ENCODE data around the gene ATXN1. TPM values are rescaled to one million over a fixed set of nuclear protein-coding genes. Genes with fewer than 3 reads are reported as not detected.

Gene ATXN1
- total RNA-seq, 1 experiment from 2014 or later = 27.0 TPM

GRCh38 chr6:16370943-16371342, 390.3 kb downstream of the ATXN1 start:
- Histone ChIP-seq H3K4me2 (ENCODE audit: low read length) (no peak overlapping the region), H3K27ac (ENCODE audit: low read length) (no peak overlapping the region), H3K4me1 (ENCODE audit: insufficient read depth, low read length) (no peaks in the 10 kb centered on the region), H3K9me3 (ENCODE audit: low read length) (no peaks in the 10 kb centered on the region), H3K79me2 (ENCODE audit: low read length) (no peaks in the 10 kb centered on the region), H3K36me3 (ENCODE audit: low read depth, low read length) (no peaks in the 10 kb centered on the region), H2AFZ (ENCODE audit: low read length) (no peak overlapping the region), H3K4me3 (ENCODE audit: low read length) (no peak overlapping the region), H3K9me2 (replicated peaks; ENCODE audit: low read length) (no peaks in the 10 kb centered on the region), H4K20me1 (ENCODE audit: low read length) (no peaks in the 10 kb centered on the region), H3F3A (ENCODE audit: low read length, unreplicated experiment) (no peaks in the 10 kb centered on the region), H3K27me3 (ENCODE audit: low read length) (no peaks in the 10 kb centered on the region), H3K9ac (ENCODE audit: low read length) (no peak overlapping the region)
- ATAC-seq (no peak), DNase-seq (no peak)
- BruUV-seq (replicated peaks) = no TSS peak
- ChIA-PET POLR2A (ENCODE audit: unreplicated experiment) (no interaction called here), CTCF (no interaction called here)
- intact Hi-C loops (cut with micrococcal nuclease) = no loop called here
- TF ChIP-seq CTCF (conservative IDR thresholded peaks at IDR 0.05; ENCODE audit: low read depth, low read length) (no peak), EZH2phosphoT487 (IDR thresholded peaks at IDR 0.05; ENCODE audit: borderline replicate concordance, low read length) (no peak), EZH2 (IDR thresholded peaks at IDR 0.05; ENCODE audit: low read length, unreplicated experiment) (no peak)

GRCh38 chr6:16369989-16370388, 391.3 kb downstream of the ATXN1 start:
- DNase-seq = no peak
- POLR2A ChIA-PET (ENCODE audit: unreplicated experiment) = no interaction called here
- H3K9me3 ChIP-seq (ENCODE audit: low read length) = no peaks in the 10 kb centered on the region
- no peak overlapping the region for H3K9ac ChIP-seq (ENCODE audit: low read length)
- H4K20me1 ChIP-seq (ENCODE audit: low read length) = no peaks in the 10 kb centered on the region
- H3K4me1 ChIP-seq (ENCODE audit: insufficient read depth, low read length) = no peaks in the 10 kb centered on the region
- no peak overlapping the region for H3K4me2 ChIP-seq (ENCODE audit: low read length)
- H3K9me2 ChIP-seq (replicated peaks; ENCODE audit: low read length) = no peaks in the 10 kb centered on the region
- no peaks in the 10 kb centered on the region for H3K36me3 ChIP-seq (ENCODE audit: low read depth, low read length)
- TF ChIP-seq EZH2 (IDR thresholded peaks at IDR 0.05; ENCODE audit: low read length, unreplicated experiment) (no peak), EZH2phosphoT487 (IDR thresholded peaks at IDR 0.05; ENCODE audit: borderline replicate concordance, low read length) (no peak), CTCF (conservative IDR thresholded peaks at IDR 0.05; ENCODE audit: low read depth, low read length) (no peak)
- intact Hi-C loops (cut with micrococcal nuclease) = no loop called here
- no TSS peak for BruUV-seq (replicated peaks)
- no peak overlapping the region for H3K4me3 ChIP-seq (ENCODE audit: low read length)
- no peak overlapping the region for H2AFZ ChIP-seq (ENCODE audit: low read length)
- no peaks in the 10 kb centered on the region for H3F3A ChIP-seq (ENCODE audit: low read length, unreplicated experiment)
- CTCF ChIA-PET = no interaction called here
- ATAC-seq = no peak
- H3K79me2 ChIP-seq (ENCODE audit: low read length) = no peaks in the 10 kb centered on the region
- H3K27ac ChIP-seq (ENCODE audit: low read length) = no peak overlapping the region
- no peaks in the 10 kb centered on the region for H3K27me3 ChIP-seq (ENCODE audit: low read length)

GRCh38 chr6:16369140-16369745, 392.0 kb downstream of the ATXN1 start:
- no TSS peak for BruUV-seq (replicated peaks)
- TF ChIP-seq EZH2 (IDR thresholded peaks at IDR 0.05; ENCODE audit: low read length, unreplicated experiment) (no peak), CTCF (conservative IDR thresholded peaks at IDR 0.05; ENCODE audit: low read depth, low read length) (no peak), EZH2phosphoT487 (IDR thresholded peaks at IDR 0.05; ENCODE audit: borderline replicate concordance, low read length) (no peak)
- no peaks in the 10 kb centered on the region for H3K4me1 ChIP-seq (ENCODE audit: insufficient read depth, low read length)
- no peaks in the 10 kb centered on the region for H3K9me3 ChIP-seq (ENCODE audit: low read length)
- no peak overlapping the region for H3K27ac ChIP-seq (ENCODE audit: low read length)
- DNase-seq = no peak
- no peak overlapping the region for H2AFZ ChIP-seq (ENCODE audit: low read length)
- no peaks in the 10 kb centered on the region for H4K20me1 ChIP-seq (ENCODE audit: low read length)
- no peaks in the 10 kb centered on the region for H3F3A ChIP-seq (ENCODE audit: low read length, unreplicated experiment)
- ATAC-seq = no peak
- H3K79me2 ChIP-seq (ENCODE audit: low read length) = no peaks in the 10 kb centered on the region
- H3K9me2 ChIP-seq (replicated peaks; ENCODE audit: low read length) = no peaks in the 10 kb centered on the region
- no peak overlapping the region for H3K9ac ChIP-seq (ENCODE audit: low read length)
- intact Hi-C loops (cut with micrococcal nuclease) = no loop called here
- no peak overlapping the region for H3K4me2 ChIP-seq (ENCODE audit: low read length)
- H3K27me3 ChIP-seq (ENCODE audit: low read length) = no peaks in the 10 kb centered on the region
- no peak overlapping the region for H3K4me3 ChIP-seq (ENCODE audit: low read length)
- ChIA-PET POLR2A (ENCODE audit: unreplicated experiment) (interaction anchor here (0.5 kb wide), 1 partner anchor 926 kb away, joined by 3 read pairs; no protein-coding TSS in a partner anchor), CTCF (no interaction called here)
- no peaks in the 10 kb centered on the region for H3K36me3 ChIP-seq (ENCODE audit: low read depth, low read length)

Measured in PC-3 (cell line).